ENCODE results near the gene NOL8. TPM values are rescaled to one million over a fixed set of nuclear protein-coding genes. Genes with fewer than 3 reads are reported as not detected.

NOL8 gene
- polyA plus RNA-seq, 1 experiment: 8.8 TPM

DNA sequence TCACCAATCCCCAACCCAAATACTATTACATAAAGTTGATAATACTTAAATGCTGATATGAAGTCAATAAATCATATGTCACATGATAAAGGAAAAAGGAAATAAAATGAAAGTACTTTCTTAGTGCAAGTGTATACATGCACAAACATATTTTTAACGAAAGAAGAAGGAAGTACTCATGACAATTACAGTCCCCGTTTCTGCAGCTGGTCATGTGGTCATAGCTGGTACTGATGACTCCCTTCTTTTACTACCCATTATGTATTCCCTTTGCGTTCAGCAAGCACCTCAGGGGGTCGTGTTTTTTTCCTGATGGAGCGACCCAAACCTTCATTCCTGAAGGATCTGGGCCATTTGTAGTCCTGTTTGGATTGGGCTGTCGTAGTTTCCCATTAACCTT, 27.9 kb upstream of the NOL8 start:
- Histone ChIP-seq H3K27me3 (ENCODE audit: control insufficient read depth, insufficient read depth, low read length) (no peaks in the 10 kb centered on the region), H3K36me3 (ENCODE audit: control insufficient read depth, insufficient read depth, low read length) (no peaks in the 10 kb centered on the region), H3K4me3 (ENCODE audit: low read depth, low read length) (no peak overlapping the region)
- CTCF ChIA-PET: no interaction called here
- POLR2A ChIA-PET: no interaction called here
- DNase-seq (ENCODE audit: low read depth): no peak
- TF ChIP-seq, protein P1, sequence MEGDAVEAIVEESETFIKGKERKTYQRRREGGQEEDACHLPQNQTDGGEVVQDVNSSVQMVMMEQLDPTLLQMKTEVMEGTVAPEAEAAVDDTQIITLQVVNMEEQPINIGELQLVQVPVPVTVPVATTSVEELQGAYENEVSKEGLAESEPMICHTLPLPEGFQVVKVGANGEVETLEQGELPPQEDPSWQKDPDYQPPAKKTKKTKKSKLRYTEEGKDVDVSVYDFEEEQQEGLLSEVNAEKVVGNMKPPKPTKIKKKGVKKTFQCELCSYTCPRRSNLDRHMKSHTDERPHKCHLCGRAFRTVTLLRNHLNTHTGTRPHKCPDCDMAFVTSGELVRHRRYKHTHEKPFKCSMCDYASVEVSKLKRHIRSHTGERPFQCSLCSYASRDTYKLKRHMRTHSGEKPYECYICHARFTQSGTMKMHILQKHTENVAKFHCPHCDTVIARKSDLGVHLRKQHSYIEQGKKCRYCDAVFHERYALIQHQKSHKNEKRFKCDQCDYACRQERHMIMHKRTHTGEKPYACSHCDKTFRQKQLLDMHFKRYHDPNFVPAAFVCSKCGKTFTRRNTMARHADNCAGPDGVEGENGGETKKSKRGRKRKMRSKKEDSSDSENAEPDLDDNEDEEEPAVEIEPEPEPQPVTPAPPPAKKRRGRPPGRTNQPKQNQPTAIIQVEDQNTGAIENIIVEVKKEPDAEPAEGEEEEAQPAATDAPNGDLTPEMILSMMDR (IDR thresholded peaks at IDR 0.05; ENCODE audit: insufficient read depth, low read depth, low read length): no peak

DNA sequence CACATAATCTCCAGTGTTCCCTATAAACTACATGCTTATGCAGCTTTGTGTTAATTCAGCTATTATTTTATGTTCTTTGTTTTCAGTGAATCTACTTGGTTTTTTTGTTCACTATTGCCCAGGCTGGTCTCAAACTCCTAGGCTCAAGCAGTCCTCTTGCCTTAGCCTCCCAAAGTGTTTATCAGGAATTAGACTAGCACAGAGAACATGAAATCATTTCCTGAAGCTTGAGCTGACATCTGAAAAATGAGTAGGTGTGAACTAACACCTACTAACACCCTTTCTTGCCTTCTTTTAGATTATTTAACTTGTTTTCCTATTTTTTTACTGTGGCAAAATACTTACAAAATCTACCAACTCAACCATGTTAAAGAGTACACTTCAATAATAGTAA, 25.6 kb upstream of the NOL8 start:
- no peaks in the 10 kb centered on the region for H3K36me3 ChIP-seq (ENCODE audit: control insufficient read depth, insufficient read depth, low read length)
- CTCF ChIA-PET: no interaction called here
- H3K4me3 ChIP-seq (ENCODE audit: low read depth, low read length): no peak overlapping the region
- no peak for DNase-seq (ENCODE audit: low read depth)
- TF ChIP-seq, protein P1 (IDR thresholded peaks at IDR 0.05; ENCODE audit: insufficient read depth, low read depth, low read length): no peak
- H3K27me3 ChIP-seq (ENCODE audit: control insufficient read depth, insufficient read depth, low read length): no peaks in the 10 kb centered on the region
- POLR2A ChIA-PET: no interaction called here

DNA sequence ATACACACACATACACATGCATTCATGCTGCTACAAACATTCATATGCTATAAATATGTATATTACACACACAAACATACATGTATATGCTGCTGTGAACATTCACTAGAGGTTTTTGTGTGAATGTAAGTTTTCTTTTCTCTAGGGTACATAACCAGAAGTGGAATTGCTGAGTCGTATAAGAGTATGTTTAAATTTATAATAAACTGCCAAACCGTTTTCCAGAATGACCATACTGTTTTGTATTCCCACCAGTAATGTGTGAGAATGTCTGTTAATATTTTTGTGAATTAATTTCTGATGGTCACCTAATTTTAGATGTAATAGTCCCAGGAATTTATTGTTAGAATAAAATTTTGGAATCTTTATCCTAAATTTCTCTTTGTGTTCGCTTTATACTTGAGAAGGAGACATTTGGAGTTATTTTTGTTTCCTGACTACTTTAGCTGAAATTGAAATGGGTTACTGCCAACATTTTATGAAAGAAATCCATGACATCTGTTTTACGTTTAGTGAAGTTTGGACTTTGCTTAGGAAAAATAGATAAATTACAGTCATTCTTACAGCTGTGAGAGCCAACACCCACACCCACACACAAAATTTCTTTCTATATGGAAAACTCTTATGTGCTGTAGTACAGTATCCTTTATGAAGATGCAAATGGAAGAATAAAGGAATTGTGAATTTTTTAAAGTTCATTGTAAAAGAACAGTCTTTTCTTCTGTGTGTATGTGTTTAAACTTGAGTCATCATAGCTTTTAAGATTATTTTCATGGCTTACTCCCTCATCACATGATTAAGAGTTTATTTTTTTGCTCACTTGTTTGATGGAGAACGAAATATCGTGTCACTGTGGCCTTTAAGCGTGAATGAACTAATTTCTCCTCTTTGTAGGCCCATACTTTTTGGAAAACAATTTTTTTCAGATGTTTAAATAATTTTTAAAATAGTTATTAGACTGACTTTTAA, 24.9 kb upstream of the NOL8 start:
- TF ChIP-seq, protein P1 (IDR thresholded peaks at IDR 0.05; ENCODE audit: insufficient read depth, low read depth, low read length): no peak
- CTCF ChIA-PET: no interaction called here
- H3K27me3 ChIP-seq (ENCODE audit: control insufficient read depth, insufficient read depth, low read length): no peaks in the 10 kb centered on the region
- POLR2A ChIA-PET: no interaction called here
- H3K36me3 ChIP-seq (ENCODE audit: control insufficient read depth, insufficient read depth, low read length): no peaks in the 10 kb centered on the region
- DNase-seq (ENCODE audit: low read depth): peak; percentile 59
- H3K4me3 ChIP-seq (ENCODE audit: low read depth, low read length): no peak overlapping the region

DNA sequence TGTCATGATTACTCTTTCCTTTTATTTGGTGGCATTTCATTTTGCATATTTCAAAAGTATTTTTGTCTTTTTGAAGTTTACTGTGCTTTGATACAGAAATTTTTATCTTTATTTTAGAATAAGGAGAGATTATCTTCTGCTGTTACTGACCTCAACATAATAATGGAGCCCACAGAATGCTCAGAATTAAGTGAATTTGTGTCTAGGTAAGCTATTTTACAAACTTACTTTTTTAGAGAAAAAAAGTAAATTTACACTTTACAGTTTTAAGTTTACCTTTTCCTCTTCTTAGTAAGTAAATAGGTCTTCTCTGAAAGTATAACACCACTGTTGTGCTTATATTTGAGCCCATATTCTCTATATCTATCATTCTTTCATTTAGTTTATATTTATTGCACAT, 20.4 kb upstream of the NOL8 start:
- no peaks in the 10 kb centered on the region for H3K27me3 ChIP-seq (ENCODE audit: control insufficient read depth, insufficient read depth, low read length)
- no peaks in the 10 kb centered on the region for H3K36me3 ChIP-seq (ENCODE audit: control insufficient read depth, insufficient read depth, low read length)
- CTCF ChIA-PET: interaction anchor here (0.6 to 1.5 kb wide), 4 partner anchors 16 to 93 kb away, joined by 3 to 4 read pairs (median 3); no protein-coding TSS in a partner anchor
- POLR2A ChIA-PET: no interaction called here
- no peak for DNase-seq (ENCODE audit: low read depth)
- no peak overlapping the region for H3K4me3 ChIP-seq (ENCODE audit: low read depth, low read length)
- TF ChIP-seq, protein P1 (IDR thresholded peaks at IDR 0.05; ENCODE audit: insufficient read depth, low read depth, low read length): no peak

DNA sequence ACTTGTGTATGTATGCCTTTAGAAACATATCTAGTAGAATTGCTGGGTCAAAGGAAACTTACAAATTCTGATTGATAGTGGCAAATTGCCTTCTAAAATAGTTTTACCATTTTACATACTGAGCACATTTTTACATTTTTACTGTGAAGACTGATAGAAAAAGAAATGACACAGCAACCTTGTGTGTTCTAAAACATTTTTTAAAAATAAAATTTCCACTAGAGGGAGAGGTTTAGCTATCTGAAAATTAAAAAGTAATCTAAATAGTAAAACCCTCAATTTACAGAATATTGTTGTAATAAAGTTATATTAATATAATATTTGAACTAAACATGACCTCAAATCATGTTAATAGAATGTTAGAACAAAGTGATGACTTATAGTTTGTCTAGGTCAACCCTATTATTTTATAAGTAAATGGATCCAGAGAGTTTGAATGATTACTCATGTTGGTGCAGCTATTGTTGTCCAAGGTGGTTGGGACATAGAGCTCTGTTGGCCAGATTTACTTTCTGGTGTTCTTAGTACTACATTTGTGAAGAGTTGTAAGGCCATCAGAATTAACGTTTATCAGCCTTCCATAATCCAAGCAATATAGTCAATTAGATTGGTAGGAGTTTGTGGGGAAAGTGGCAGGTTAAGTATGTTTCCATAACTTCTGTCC, 17.8 kb upstream of the NOL8 start:
- Histone ChIP-seq H3K27me3 (ENCODE audit: control insufficient read depth, insufficient read depth, low read length) (no peaks in the 10 kb centered on the region), H3K4me3 (ENCODE audit: low read depth, low read length) (no peak overlapping the region), H3K36me3 (ENCODE audit: control insufficient read depth, insufficient read depth, low read length) (no peaks in the 10 kb centered on the region)
- ChIA-PET CTCF (interaction anchor here (0.5 to 3.2 kb wide), 8 partner anchors 80 to 292 kb away, joined by 3 to 34 read pairs (median 4); no protein-coding TSS in a partner anchor), POLR2A (no interaction called here)
- no peak for DNase-seq (ENCODE audit: low read depth)
- TF ChIP-seq, protein P1 (IDR thresholded peaks at IDR 0.05; ENCODE audit: insufficient read depth, low read depth, low read length): peak; percentile 26; the same call in 1 of the 2 replicates

All from BJ (cell line).